AG09319 (cell line): Measurements from ENCODE around the gene RFX3.

Source experiments
- DNase-seq: peaks from one replicate; pipeline ENCODE4 v3.0.0-alpha.2; 2010; ENCODE audit warnings: low read depth; ENCODE audit errors: extremely low read depth
- CTCF ChIP-seq: IDR thresholded peaks from 2 replicates; pipeline ENCODE4 v1.5.1; 2011; ENCODE audit warnings: low read depth, mild to moderate bottlenecking, inconsistent platforms, low read length, moderate library complexity

RFX3 gene

GRCh38 chr9:3434594-3434993 lies 91.2 kb downstream of the RFX3 start:
- peak; percentile 37 for DNase-seq
- no peak for TF ChIP-seq CTCF

- TF ChIP-seq CTCF: no peak
- no peak for DNase-seq
Observed at GRCh38 chr9:3433754-3434153, 92.0 kb downstream of the RFX3 start.

- no peak for DNase-seq
- no peak for TF ChIP-seq CTCF
Observed at GRCh38 chr9:3433066-3433465, 92.7 kb downstream of the RFX3 start.

DNA sequence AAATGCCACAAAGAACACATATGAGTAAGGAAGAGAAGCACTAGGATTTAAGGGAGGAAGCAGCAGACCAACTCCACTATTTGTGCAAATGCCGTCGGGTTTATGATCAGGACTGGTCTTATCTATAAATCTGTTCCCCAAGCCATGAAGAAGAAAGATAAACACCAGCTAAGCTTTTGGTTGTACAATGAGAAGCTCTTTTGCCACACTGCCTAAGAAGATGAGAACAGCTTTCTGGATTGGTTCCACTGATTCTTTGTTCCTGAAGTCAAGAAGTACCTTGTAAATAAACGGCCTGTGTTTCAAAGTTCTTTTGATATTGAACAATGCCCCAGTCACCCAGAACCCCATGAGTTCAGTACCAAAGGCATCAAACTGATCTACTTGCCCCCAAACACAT lies 93.9 kb downstream of the RFX3 start:
- no peak for TF ChIP-seq CTCF
- DNase-seq: no peak

- TF ChIP-seq CTCF: no peak
- DNase-seq: no peak
Observed at GRCh38 chr9:3419893-3420292, 105.9 kb downstream of the RFX3 start.

- no peak for TF ChIP-seq CTCF
- DNase-seq: no peak
Observed at GRCh38 chr9:3415906-3416305, 109.9 kb downstream of the RFX3 start.

GRCh38 chr9:3413984-3414383 lies 111.8 kb downstream of the RFX3 start:
- no peak for DNase-seq
- TF ChIP-seq CTCF: no peak
